ENCODE measurements around the gene CHST11. TPM values are rescaled to one million over a fixed set of nuclear protein-coding genes. Genes with fewer than 3 reads are reported as not detected.

Gene CHST11
- total and polyA plus RNA-seq, 4 donors = 0.57 to 11.1 (median 3.7) TPM

DNA sequence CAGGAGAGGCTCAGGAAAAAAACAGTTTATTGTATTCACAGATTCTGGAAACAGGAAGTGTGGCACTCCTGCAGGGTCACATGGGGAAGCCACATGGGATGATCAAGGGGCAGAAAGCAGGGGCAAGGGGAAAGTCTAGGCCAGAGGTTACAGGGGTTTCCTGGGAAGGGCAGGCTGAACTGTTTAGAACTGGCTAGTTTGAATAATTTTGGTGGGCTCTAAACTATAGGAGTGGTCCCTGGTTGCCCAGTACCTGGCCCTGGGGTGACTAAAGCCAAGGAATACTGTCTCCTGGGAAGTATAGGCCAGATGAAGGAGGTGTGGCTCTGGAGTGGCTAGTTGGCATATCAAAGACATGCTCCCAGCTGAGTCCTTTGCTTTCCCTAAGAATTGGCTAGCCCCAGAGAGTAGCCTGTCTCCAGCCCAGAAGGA is 332.1 kb downstream of the CHST11 start:
- no peaks in the 10 kb centered on the region for H3K9me3 ChIP-seq (ENCODE audit: control insufficient read depth in 4 of 4, low read length in 3 of 4)
- H3K36me3 ChIP-seq (ENCODE audit: control insufficient read depth in 4 of 4, insufficient read depth in 3 of 4, low read depth in 1 of 4, low read length in 3 of 4) = no peaks in the 10 kb centered on the region
- no peak overlapping the region for H3K9ac ChIP-seq (ENCODE audit: low read depth in 1 of 2, low read length in 2 of 2)
- TF ChIP-seq, protein P1, sequence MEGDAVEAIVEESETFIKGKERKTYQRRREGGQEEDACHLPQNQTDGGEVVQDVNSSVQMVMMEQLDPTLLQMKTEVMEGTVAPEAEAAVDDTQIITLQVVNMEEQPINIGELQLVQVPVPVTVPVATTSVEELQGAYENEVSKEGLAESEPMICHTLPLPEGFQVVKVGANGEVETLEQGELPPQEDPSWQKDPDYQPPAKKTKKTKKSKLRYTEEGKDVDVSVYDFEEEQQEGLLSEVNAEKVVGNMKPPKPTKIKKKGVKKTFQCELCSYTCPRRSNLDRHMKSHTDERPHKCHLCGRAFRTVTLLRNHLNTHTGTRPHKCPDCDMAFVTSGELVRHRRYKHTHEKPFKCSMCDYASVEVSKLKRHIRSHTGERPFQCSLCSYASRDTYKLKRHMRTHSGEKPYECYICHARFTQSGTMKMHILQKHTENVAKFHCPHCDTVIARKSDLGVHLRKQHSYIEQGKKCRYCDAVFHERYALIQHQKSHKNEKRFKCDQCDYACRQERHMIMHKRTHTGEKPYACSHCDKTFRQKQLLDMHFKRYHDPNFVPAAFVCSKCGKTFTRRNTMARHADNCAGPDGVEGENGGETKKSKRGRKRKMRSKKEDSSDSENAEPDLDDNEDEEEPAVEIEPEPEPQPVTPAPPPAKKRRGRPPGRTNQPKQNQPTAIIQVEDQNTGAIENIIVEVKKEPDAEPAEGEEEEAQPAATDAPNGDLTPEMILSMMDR (IDR thresholded peaks at IDR 0.05; ENCODE audit: low read depth, low read length, missing input control) = no peak
- TF ChIP-seq JUND (IDR thresholded peaks at IDR 0.05) = no peak
- TF ChIP-seq ZBTB33 (IDR thresholded peaks at IDR 0.05) = no peak
- H3K27ac ChIP-seq (ENCODE audit: low read depth in 1 of 2, low read length in 2 of 2) = no peak overlapping the region
- DNase-seq (ENCODE audit: low spot score) = no peak
- no peaks in the 10 kb centered on the region for H3K27me3 ChIP-seq (ENCODE audit: control insufficient read depth in 4 of 4, insufficient read depth in 4 of 4, low read length in 3 of 4)
- no peaks in the 10 kb centered on the region for H3K4me1 ChIP-seq (ENCODE audit: control insufficient read depth in 4 of 4, insufficient read depth in 4 of 4, low read length in 3 of 4)
- H3K4me3 ChIP-seq (ENCODE audit: low read depth in 1 of 3, low read length in 3 of 3) = no peak overlapping the region

- TF ChIP-seq RAD21 (IDR thresholded peaks at IDR 0.05) = peak; percentile 58 to 76
- TF ChIP-seq, protein P2, sequence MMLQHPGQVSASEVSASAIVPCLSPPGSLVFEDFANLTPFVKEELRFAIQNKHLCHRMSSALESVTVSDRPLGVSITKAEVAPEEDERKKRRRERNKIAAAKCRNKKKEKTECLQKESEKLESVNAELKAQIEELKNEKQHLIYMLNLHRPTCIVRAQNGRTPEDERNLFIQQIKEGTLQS (IDR thresholded peaks at IDR 0.05) = no peak
- TF ChIP-seq JUND (IDR thresholded peaks at IDR 0.05) = no peak
- TF ChIP-seq, protein P1 (IDR thresholded peaks at IDR 0.05; ENCODE audit: low read depth, low read length, missing input control) = peak; percentile 56
- TF ChIP-seq GABPA (IDR thresholded peaks at IDR 0.05 in 1 of 2, conservative IDR thresholded peaks at IDR 0.05 in 1 of 2) = no peak
- Histone ChIP-seq H3K36me3 (ENCODE audit: control insufficient read depth in 4 of 4, insufficient read depth in 3 of 4, low read depth in 1 of 4, low read length in 3 of 4) (no peaks in the 10 kb centered on the region), H3K4me3 (ENCODE audit: low read depth in 1 of 3, low read length in 3 of 3) (no peak overlapping the region), H3K27me3 (ENCODE audit: control insufficient read depth in 4 of 4, insufficient read depth in 4 of 4, low read length in 3 of 4) (no peaks in the 10 kb centered on the region), H3K4me1 (ENCODE audit: control insufficient read depth in 4 of 4, insufficient read depth in 4 of 4, low read length in 3 of 4) (peaks cover 0 to under 1% (median 0%) of the 10 kb centered on the region in 4 donors), H3K9me3 (ENCODE audit: control insufficient read depth in 4 of 4, low read length in 3 of 4) (no peaks in the 10 kb centered on the region), H3K9ac (ENCODE audit: low read depth in 1 of 2, low read length in 2 of 2) (no peak overlapping the region), H3K27ac (ENCODE audit: low read depth in 1 of 2, low read length in 2 of 2) (no peak overlapping the region)
- DNase-seq (ENCODE audit: low spot score) = peak; percentile 56
- WGBS = 52% methylated on average over 19 of the region's 19 CpGs
Observed at GRCh38 chr12:104790296-104791125, 333.8 kb downstream of the CHST11 start.

DNA sequence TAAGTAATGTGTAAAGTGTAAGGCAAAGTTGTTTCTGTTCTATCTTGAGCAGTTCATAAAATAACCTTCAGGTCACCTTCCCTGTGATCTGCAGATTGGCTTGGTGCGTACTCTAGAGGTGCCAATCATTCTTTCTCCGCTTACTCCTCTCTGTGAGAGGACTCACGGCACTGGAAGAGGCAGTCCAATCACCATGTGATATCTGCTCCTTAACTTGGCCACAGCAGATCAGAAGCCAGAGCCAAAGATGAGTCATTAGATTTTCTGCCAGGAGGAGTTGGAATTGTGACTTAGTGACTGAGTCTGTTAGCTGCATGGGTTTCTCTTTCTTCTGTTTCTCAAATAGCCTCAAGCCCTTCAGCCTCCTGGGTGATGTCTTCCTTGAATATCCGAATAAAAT is 335.8 kb downstream of the CHST11 start:
- Histone ChIP-seq H3K9me3 (ENCODE audit: control insufficient read depth in 4 of 4, low read length in 3 of 4) (no peaks in the 10 kb centered on the region), H3K36me3 (ENCODE audit: control insufficient read depth in 4 of 4, insufficient read depth in 3 of 4, low read depth in 1 of 4, low read length in 3 of 4) (no peaks in the 10 kb centered on the region), H3K27ac (ENCODE audit: low read depth in 1 of 2, low read length in 2 of 2) (no peak overlapping the region), H3K9ac (ENCODE audit: low read depth in 1 of 2, low read length in 2 of 2) (no peak overlapping the region), H3K4me1 (ENCODE audit: control insufficient read depth in 4 of 4, insufficient read depth in 4 of 4, low read length in 3 of 4) (peaks cover 0 to 6% (median 1%) of the 10 kb centered on the region in 4 donors), H3K4me3 (ENCODE audit: low read depth in 1 of 3, low read length in 3 of 3) (no peak overlapping the region), H3K27me3 (ENCODE audit: control insufficient read depth in 4 of 4, insufficient read depth in 4 of 4, low read length in 3 of 4) (no peaks in the 10 kb centered on the region)
- 86% methylated on average over 4 of the region's 4 CpGs for WGBS
- DNase-seq (ENCODE audit: low spot score) = no peak
- TF ChIP-seq FOXA2 (IDR thresholded peaks at IDR 0.05) (no peak), ZBTB33 (IDR thresholded peaks at IDR 0.05) (no peak), HNF4G (IDR thresholded peaks at IDR 0.05) (no peak), SP1 (IDR thresholded peaks at IDR 0.05) (no peak), HNF4A (conservative IDR thresholded peaks at IDR 0.05) (no peak), FOXA1 (IDR thresholded peaks at IDR 0.05) (no peak), RXRA (IDR thresholded peaks at IDR 0.05) (no peak), GABPA (IDR thresholded peaks at IDR 0.05 in 1 of 2, conservative IDR thresholded peaks at IDR 0.05 in 1 of 2) (no peak), NR2F2 (IDR thresholded peaks at IDR 0.05) (no peak), RAD21 (IDR thresholded peaks at IDR 0.05) (no peak), TAF1 (conservative IDR thresholded peaks at IDR 0.05) (no peak), EGR1 (IDR thresholded peaks at IDR 0.05; ENCODE audit: low read depth in 2 of 2) (no peak), JUND (IDR thresholded peaks at IDR 0.05) (no peak)
- TF ChIP-seq, protein P1 (IDR thresholded peaks at IDR 0.05; ENCODE audit: low read depth, low read length, missing input control) = no peak

All from liver (tissue), 9 donors.